Measurements from ENCODE around the gene PHAX. TPM values are rescaled to one million over a fixed set of nuclear protein-coding genes. Genes with fewer than 3 reads are reported as not detected.
A peak's percentile ranks its signal among the peaks of the same experiment; 100 is the strongest.
"Not testable (repeated sequence)": the region's sequence is repeated elsewhere in the genome, so short reads cannot be mapped to it uniquely, and the experiment has no call there.

Gene PHAX
- total RNA-seq, 4 donors from 2014 or later: 31.4 to 38.0 (median 36.3) TPM

- DNase-seq (ENCODE audit: low spot score in 2 of 2): no peak
- H3K4me3 ChIP-seq (ENCODE audit: low read depth, poor library complexity, severe bottlenecking): no peak overlapping the region
- TF ChIP-seq, protein P1, sequence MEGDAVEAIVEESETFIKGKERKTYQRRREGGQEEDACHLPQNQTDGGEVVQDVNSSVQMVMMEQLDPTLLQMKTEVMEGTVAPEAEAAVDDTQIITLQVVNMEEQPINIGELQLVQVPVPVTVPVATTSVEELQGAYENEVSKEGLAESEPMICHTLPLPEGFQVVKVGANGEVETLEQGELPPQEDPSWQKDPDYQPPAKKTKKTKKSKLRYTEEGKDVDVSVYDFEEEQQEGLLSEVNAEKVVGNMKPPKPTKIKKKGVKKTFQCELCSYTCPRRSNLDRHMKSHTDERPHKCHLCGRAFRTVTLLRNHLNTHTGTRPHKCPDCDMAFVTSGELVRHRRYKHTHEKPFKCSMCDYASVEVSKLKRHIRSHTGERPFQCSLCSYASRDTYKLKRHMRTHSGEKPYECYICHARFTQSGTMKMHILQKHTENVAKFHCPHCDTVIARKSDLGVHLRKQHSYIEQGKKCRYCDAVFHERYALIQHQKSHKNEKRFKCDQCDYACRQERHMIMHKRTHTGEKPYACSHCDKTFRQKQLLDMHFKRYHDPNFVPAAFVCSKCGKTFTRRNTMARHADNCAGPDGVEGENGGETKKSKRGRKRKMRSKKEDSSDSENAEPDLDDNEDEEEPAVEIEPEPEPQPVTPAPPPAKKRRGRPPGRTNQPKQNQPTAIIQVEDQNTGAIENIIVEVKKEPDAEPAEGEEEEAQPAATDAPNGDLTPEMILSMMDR (IDR thresholded peaks at IDR 0.05): no peak
- 88 to 97% methylated on average over 1 of the region's 1 CpG for WGBS, 2 donors
- intact Hi-C loops (cut with DNase I; ENCODE audit: low total_unique reads): no loop called here
Measured at GRCh38 chr5:126645132-126645531, 44.4 kb downstream of the PHAX start.

GRCh38 chr5:126647071-126647470, 46.3 kb downstream of the PHAX start:
- H3K4me3 ChIP-seq (ENCODE audit: low read depth, poor library complexity, severe bottlenecking): no peak overlapping the region
- intact Hi-C loops (cut with DNase I; ENCODE audit: low total_unique reads): no loop called here
- no peak for DNase-seq (ENCODE audit: low spot score in 2 of 2)
- TF ChIP-seq POLR2A (IDR thresholded peaks at IDR 0.05): no peak
- TF ChIP-seq, protein P1 (IDR thresholded peaks at IDR 0.05): no peak

GRCh38 chr5:126648471-126648870, 47.7 kb downstream of the PHAX start:
- no peak for DNase-seq (ENCODE audit: low spot score in 2 of 2)
- no peak overlapping the region for H3K4me3 ChIP-seq (ENCODE audit: low read depth, poor library complexity, severe bottlenecking)
- 94 to 96% methylated on average over 4 of the region's 4 CpGs for WGBS, 2 donors
- intact Hi-C loops (cut with DNase I; ENCODE audit: low total_unique reads): no loop called here
- TF ChIP-seq POLR2A (IDR thresholded peaks at IDR 0.05): no peak
- TF ChIP-seq, protein P1 (IDR thresholded peaks at IDR 0.05): no peak

DNA sequence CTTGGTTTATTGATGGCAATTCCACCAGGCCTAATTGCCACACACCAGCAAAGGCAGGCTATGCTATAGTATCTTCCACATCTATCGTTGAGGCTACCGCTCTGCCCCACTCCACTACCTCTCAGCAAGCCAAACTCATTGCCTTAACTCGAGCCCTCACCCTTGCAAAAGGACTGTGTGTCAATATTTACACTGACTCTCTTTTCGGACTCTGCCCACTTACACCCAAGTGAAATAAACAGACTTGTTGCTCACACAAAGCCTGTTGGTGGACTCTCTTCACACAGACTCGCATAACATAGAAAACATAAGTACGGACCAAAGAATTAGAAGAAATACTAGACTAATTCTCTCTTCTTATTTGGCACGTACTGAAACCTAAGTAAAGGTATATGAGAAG, 48.3 kb downstream of the PHAX start:
- DNase-seq (ENCODE audit: low spot score in 2 of 2); intact Hi-C loops (cut with DNase I; ENCODE audit: low total_unique reads); H3K4me3 ChIP-seq (ENCODE audit: low read depth, poor library complexity, severe bottlenecking): not testable (repeated sequence)
- TF ChIP-seq, protein P1 (IDR thresholded peaks at IDR 0.05): peak in 1 of 3 donors; percentile 36
- 92 to 95% methylated on average over 7 of the region's 7 CpGs for WGBS, 2 donors

GRCh38 chr5:126649709-126650108, 49.0 kb downstream of the PHAX start:
- H3K4me3 ChIP-seq (ENCODE audit: low read depth, poor library complexity, severe bottlenecking); DNase-seq (ENCODE audit: low spot score in 2 of 2); intact Hi-C loops (cut with DNase I; ENCODE audit: low total_unique reads): not testable (repeated sequence)
- WGBS, 2 donors: 92% methylated on average over 6 of the region's 6 CpGs

GRCh38 chr5:126650463-126650862, 49.7 kb downstream of the PHAX start:
- TF ChIP-seq POLR2A (IDR thresholded peaks at IDR 0.05): no peak
- TF ChIP-seq, protein P1 (IDR thresholded peaks at IDR 0.05): no peak
- no peak for DNase-seq (ENCODE audit: low spot score in 2 of 2)
- WGBS, 2 donors: 78 to 84% methylated on average over 1 of the region's 1 CpG
- intact Hi-C loops (cut with DNase I; ENCODE audit: low total_unique reads): no loop called here
- no peak overlapping the region for H3K4me3 ChIP-seq (ENCODE audit: low read depth, poor library complexity, severe bottlenecking)
